OCI-LY3 (cell line): ENCODE data around the gene AIRE.
"Not testable (repeated sequence)": the region's sequence is repeated elsewhere in the genome, so short reads cannot be mapped to it uniquely, and the experiment has no call there.

ENCODE experiments used
- H2AFZ ChIP-seq: fragments of 200-600, 300-600 bp; shearing (Covaris generic); 2 replicates; pipeline ENCODE4 v1.6.0; 2014; ENCODE audit warnings: antibody characterized with exemption, low read depth, low read length
- H3K27ac ChIP-seq: fragments of 200-600, 300-600 bp; sonication (generic); 2 replicates; pipeline ENCODE4 v1.5.1; 2014; ENCODE audit warnings: mild to moderate bottlenecking, low read length, moderate library complexity, mixed read lengths
- H3K27me3 ChIP-seq: fragments of 200-600, 300-600 bp; sonication (generic); 2 replicates; pipeline ENCODE4 v1.6.1; 2014; ENCODE audit warnings: low read depth, low read length, mixed read lengths
- H3K36me3 ChIP-seq: fragments of 200-600, 300-600 bp; sonication (generic); replicated peaks from 2 replicates; pipeline ENCODE3; 2014; ENCODE audit warnings: low read depth, low read length, mixed read lengths
- H3K4me1 ChIP-seq: fragments of 300-600, 200-600 bp; sonication (generic); 2 replicates; pipeline ENCODE4 v1.6.1; 2014; ENCODE audit warnings: low read length, mixed read lengths
- H3K4me2 ChIP-seq: fragments of 200-600, 300-600 bp; sonication (generic); 2 replicates; pipeline ENCODE4 v1.6.1; 2014; ENCODE audit warnings: low read length, mixed read lengths
- H3K4me3 ChIP-seq: fragments of 300-600, 200-600 bp; sonication (generic); 2 replicates; pipeline ENCODE4 v1.5.1; 2014; ENCODE audit warnings: antibody characterized with exemption, mild to moderate bottlenecking, low read length, moderate library complexity
- H3K79me2 ChIP-seq: fragments of 300-600, 200-600 bp; shearing (Covaris generic); 2 replicates; pipeline ENCODE4 v1.6.1; 2014; ENCODE audit warnings: mild to moderate bottlenecking, low read length, mixed read lengths
- H3K9ac ChIP-seq: fragments of 300-600, 200-600 bp; shearing (Covaris generic); 2 replicates; pipeline ENCODE4 v1.6.0; 2014; ENCODE audit warnings: mild to moderate bottlenecking, low read length, moderate library complexity
- H3K9me3 ChIP-seq: fragments of 200-600, 300-600 bp; shearing (Covaris generic); 2 replicates; pipeline ENCODE4 v1.6.1; 2014; ENCODE audit warnings: low read length, mixed read lengths; ENCODE audit not compliant: insufficient read depth
- H4K20me1 ChIP-seq: fragments of 200-600, 300-600 bp; sonication (generic); 2 replicates; pipeline ENCODE4 v1.6.1; 2016; ENCODE audit warnings: low read length, mixed read lengths; ENCODE audit not compliant: insufficient read depth
- EZH2phosphoT487 ChIP-seq: fragments of 200-600 bp; shearing (Covaris generic); IDR thresholded peaks from 2 replicates; pipeline ENCODE4 v1.6.1; 2018; ENCODE audit warnings: antibody characterized with exemption, mixed run types, low read depth
- TF ChIP-seq, protein P1 (sequence below): fragments of 200-600, 300-600 bp; sonication (generic); IDR thresholded peaks from 2 replicates; pipeline ENCODE4 v1.5.1; 2014; ENCODE audit warnings: antibody characterized with exemption, low read length, low read depth

The AIRE gene

DNA sequence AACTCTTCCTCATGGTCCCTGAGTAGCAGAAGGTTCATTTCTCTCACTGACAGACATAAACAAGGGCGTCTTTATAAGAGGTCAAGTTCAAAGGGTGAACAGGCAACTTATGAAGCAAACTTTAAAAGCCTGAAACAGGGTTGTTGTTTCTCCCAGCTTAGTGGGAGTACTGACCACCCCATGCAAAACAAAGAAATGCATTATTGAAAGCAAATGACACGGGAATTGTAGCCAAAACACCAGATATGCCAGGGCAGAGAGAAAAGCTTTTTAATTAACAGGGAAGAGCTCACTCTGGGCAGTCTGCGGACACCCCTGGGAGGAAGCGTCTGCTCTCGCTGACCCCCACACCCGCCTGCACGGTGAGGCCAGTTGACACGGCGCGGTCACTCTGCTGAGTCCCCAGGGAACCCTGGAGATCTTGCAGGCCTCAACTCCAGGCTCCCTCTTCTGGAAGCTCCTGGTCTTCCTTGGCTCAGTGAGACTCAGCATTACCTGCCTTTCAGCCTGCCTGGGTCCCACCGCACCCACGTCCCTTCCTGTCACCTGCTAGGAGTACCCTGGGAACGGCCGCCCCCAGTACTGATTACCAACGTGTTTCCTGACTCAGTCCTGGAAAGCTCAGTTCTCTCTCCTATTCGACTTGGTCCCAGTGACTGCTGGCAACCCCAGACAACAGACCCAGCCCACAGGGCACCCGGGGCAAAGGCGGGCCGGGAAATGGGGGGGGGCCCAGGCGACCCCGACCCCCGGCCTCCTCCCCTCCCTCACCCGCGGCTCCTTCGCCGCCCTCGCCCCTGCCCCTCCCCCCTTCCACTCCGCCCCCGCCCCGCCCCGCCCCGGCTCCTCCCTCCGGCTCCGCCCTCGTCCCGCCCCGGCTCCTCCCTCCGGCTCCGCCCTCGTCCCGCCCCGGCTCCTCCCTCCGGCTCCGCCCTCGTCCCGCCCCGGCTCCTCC, 52.5 kb downstream of the AIRE start:
- Histone ChIP-seq H3K4me1 (peaks cover 12% of the 10 kb centered on the region), H4K20me1 (peaks cover 4% of the 10 kb centered on the region), H3K27me3 (no peaks in the 10 kb centered on the region), H3K79me2 (no peaks in the 10 kb centered on the region), H3K36me3 (no peaks in the 10 kb centered on the region), H2AFZ (no peak overlapping the region), H3K4me3 (peak overlapping the region; percentile 62), H3K27ac (peak overlapping the region; percentile 27; the same call in 1 of the 2 replicates), H3K9me3 (no peaks in the 10 kb centered on the region), H3K4me2 (peak overlapping the region; percentile 56), H3K9ac (0 out of 2 replicates have a peak overlapping the region, but pooled peaks have one; percentile 20)
- TF ChIP-seq, protein P1, sequence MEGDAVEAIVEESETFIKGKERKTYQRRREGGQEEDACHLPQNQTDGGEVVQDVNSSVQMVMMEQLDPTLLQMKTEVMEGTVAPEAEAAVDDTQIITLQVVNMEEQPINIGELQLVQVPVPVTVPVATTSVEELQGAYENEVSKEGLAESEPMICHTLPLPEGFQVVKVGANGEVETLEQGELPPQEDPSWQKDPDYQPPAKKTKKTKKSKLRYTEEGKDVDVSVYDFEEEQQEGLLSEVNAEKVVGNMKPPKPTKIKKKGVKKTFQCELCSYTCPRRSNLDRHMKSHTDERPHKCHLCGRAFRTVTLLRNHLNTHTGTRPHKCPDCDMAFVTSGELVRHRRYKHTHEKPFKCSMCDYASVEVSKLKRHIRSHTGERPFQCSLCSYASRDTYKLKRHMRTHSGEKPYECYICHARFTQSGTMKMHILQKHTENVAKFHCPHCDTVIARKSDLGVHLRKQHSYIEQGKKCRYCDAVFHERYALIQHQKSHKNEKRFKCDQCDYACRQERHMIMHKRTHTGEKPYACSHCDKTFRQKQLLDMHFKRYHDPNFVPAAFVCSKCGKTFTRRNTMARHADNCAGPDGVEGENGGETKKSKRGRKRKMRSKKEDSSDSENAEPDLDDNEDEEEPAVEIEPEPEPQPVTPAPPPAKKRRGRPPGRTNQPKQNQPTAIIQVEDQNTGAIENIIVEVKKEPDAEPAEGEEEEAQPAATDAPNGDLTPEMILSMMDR = no peak
- no peak for TF ChIP-seq EZH2phosphoT487

DNA sequence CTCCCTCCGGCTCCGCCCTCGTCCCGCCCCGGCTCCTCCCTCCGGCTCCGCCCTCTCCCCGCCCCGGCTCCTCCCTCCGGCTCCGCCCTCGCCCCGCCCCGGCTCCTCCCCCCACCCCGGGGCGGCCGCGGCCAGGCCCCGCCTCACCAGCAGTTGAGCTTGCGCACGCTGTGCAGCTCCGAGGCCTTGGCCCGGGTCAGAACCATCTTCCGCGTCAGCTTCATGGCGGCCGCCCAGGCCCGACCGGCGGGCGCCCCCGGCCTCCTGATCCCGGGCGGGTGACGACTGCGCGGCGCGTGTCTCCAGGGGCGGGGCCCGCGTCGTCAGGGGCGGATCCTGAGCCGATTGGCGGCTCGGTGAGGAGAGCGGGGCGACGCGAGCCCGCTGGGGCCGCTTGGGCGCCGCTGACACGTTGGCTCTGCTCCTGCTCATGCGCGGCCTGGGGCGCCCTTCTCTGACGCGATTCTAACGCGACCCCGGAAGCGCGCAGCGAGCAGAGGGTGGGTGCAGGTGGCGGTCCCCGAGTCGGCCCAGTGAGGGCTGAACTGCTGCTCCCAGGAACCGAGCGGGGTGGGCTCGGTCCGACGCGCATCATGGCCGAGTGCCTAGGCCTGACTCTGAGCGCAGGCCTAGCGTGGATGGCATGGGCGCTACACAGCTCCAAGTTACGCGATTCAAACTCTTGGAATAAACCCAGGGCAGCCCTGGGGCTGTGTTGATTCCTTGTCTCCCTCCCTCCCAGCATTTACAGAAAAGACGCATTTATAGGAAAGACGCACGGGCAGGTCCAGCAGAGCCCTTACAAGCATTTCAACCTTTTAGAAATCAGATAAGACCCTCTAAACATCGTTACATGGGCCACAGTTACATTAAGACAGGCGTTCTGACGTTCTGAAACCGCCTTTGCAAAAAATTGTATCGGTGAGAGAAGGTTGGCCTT, 53.6 kb downstream of the AIRE start, which contains the start of gene CFAP410:
CFAP410 (minus strand) TSS at position 420 of the 940 bp plus-strand sequence; CDS start at position 224, 196 bp downstream.
- peak within 1 kb of the TSS; percentile 78 for H3K27ac ChIP-seq
- no peak within 1 kb of the TSS for H2AFZ ChIP-seq
- no peaks in the 10 kb centered on the region for H3K9me3 ChIP-seq

DNA sequence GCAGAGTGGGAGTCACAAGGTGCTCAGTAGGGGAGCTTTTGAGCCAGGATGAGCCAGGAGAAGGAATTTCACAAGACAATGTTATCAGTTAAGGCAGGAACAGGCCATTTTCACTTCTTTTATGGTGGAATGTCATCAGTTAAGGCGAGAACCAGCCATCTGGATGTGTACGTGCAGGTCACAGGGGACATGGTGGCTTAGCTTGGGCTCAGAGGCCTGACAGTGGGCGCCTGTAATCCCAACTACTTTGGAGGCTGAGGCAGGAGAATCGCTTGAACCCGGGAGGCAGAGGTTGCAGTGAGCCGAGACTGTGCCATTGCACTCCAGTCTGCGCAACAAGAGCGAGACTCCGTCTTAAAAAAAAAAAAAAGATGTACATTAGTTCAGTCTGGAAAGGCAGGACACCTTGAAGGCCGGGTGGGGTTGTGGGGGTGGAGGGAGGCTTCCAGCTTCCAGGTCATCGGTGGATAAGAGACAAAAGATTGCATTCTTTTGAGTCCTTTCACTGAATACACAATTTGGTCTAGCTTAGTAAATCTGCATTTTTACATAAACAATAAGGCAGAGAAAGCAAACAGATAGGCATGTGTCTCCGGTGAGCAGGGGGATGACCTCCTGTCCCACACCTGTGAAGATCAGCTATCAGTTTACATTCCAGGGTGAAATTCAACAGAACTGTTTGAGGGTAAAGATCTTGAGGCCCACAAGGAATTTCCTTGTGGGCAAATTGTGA, 56.2 kb downstream of the AIRE start:
- not testable (repeated sequence) for H3K9me3 ChIP-seq, H3K79me2 ChIP-seq, H3K9ac ChIP-seq, H2AFZ ChIP-seq, H3K27ac ChIP-seq, H3K36me3 ChIP-seq, H3K4me2 ChIP-seq, H3K27me3 ChIP-seq, H3K4me3 ChIP-seq, H4K20me1 ChIP-seq
- peaks cover 12% of the 10 kb centered on the region for H3K4me1 ChIP-seq

More for the DNA sequence above, 53.6 kb downstream of the AIRE start, which contains the start of gene CFAP410:
- H3K79me2 ChIP-seq = no peaks in the 10 kb centered on the region
- no peaks in the 10 kb centered on the region for H3K36me3 ChIP-seq
- no peaks in the 10 kb centered on the region for H3K27me3 ChIP-seq
- peaks cover 12% of the 10 kb centered on the region for H3K4me1 ChIP-seq
- peaks cover 4% of the 10 kb centered on the region for H4K20me1 ChIP-seq
- TF ChIP-seq, protein P1 = no peak
- no peak for TF ChIP-seq EZH2phosphoT487
- peak within 1 kb of the TSS; percentile 96 for H3K4me3 ChIP-seq
- H3K4me2 ChIP-seq = peak within 1 kb of the TSS; percentile 99
- peak within 1 kb of the TSS; percentile 93 for H3K9ac ChIP-seq

DNA sequence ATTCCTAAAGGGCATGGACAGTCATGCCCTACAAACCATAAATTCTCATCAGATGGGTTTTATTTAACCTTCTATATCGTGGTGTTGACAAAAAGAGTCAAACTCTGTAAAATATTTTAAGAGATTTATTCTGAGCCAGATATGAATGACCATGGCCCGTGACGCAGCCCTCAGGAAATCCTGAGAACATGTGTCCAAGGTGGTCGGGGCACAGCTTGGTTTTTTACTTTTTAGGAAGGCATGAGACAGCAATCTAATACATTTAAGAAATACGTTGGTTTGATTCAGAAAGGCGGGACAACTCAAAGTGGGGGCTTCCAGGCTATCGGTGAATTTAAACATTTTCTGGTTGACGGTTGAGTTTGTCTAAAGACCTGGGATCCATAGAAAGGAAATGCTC, 57.3 kb downstream of the AIRE start:
- H3K4me2 ChIP-seq, H3K36me3 ChIP-seq, H2AFZ ChIP-seq, H4K20me1 ChIP-seq, H3K9ac ChIP-seq, H3K9me3 ChIP-seq, H3K4me3 ChIP-seq, H3K79me2 ChIP-seq, H3K27me3 ChIP-seq, H3K27ac ChIP-seq: not testable (repeated sequence)
- peaks cover 12% of the 10 kb centered on the region for H3K4me1 ChIP-seq
